Colon (tissue), 2 donors: ENCODE data around the gene CAMK2B.

Source experiments
- FAIRE-seq: peaks from 2 replicates; lab custom pipeline; 2012; peaks lifted over from hg19 to GRCh38; lab: Jason Lieb, UNC
- donor health status: control.
- donor health status: control.

CAMK2B gene

GRCh38 chr7:44251881-44252280 is 73.5 kb downstream of the CAMK2B start:
- no peak for FAIRE-seq

- no peak for FAIRE-seq
Measured at GRCh38 chr7:44251269-44251668, 74.1 kb downstream of the CAMK2B start.

- FAIRE-seq: no peak
Measured at GRCh38 chr7:44249639-44250234, 75.7 kb downstream of the CAMK2B start.

GRCh38 chr7:44247868-44248651 is 77.3 kb downstream of the CAMK2B start:
- FAIRE-seq: no peak

- FAIRE-seq: no peak
Measured at GRCh38 chr7:44246396-44247113, 78.8 kb downstream of the CAMK2B start.

GRCh38 chr7:44244282-44244681 is 81.1 kb downstream of the CAMK2B start:
- FAIRE-seq: no peak

- no peak for FAIRE-seq
Measured at GRCh38 chr7:44242091-44242490, 83.3 kb downstream of the CAMK2B start.

GRCh38 chr7:44240983-44241510 is 84.3 kb downstream of the CAMK2B start:
- no peak for FAIRE-seq

GRCh38 chr7:44240376-44240775 is 85.0 kb downstream of the CAMK2B start:
- FAIRE-seq: no peak

GRCh38 chr7:44239361-44239760 is 86.0 kb downstream of the CAMK2B start:
- FAIRE-seq: no peak

GRCh38 chr7:44238116-44238695 is 87.2 kb downstream of the CAMK2B start:
- no peak for FAIRE-seq

- no peak for FAIRE-seq
Measured at GRCh38 chr7:44237696-44238095, 87.7 kb downstream of the CAMK2B start.

- FAIRE-seq: no peak
Measured at GRCh38 chr7:44236333-44236728, 89.1 kb downstream of the CAMK2B start.

GRCh38 chr7:44235582-44236332 is 89.6 kb downstream of the CAMK2B start:
- no peak for FAIRE-seq

GRCh38 chr7:44235066-44235465 is 90.3 kb downstream of the CAMK2B start:
- no peak for FAIRE-seq

- no peak for FAIRE-seq
Measured at GRCh38 chr7:44232901-44233715, 92.3 kb downstream of the CAMK2B start.

- FAIRE-seq: no peak
Measured at GRCh38 chr7:44232396-44232795, 93.0 kb downstream of the CAMK2B start.

GRCh38 chr7:44231088-44231487 is 94.3 kb downstream of the CAMK2B start:
- no peak for FAIRE-seq

- FAIRE-seq: no peak
Measured at GRCh38 chr7:44230286-44230685, 95.1 kb downstream of the CAMK2B start.

- no peak for FAIRE-seq
Measured at GRCh38 chr7:44229546-44230105, 95.8 kb downstream of the CAMK2B start.
